Activated naive CD4-positive, alpha-beta T cell treated with anti-CD3 and anti-CD28 coated beads for 36 hours (primary cell): Measurements from ENCODE around the gene TSFM. TPM values are rescaled to one million over a fixed set of nuclear protein-coding genes. Genes with fewer than 3 reads are reported as not detected.
"Not testable (repeated sequence)": the region's sequence is repeated elsewhere in the genome, so short reads cannot be mapped to it uniquely, and the experiment has no call there.

ENCODE experiments used
- CTCF ChIA-PET: fragments of 350-600 bp; sonication (Branson Sonifier 250); formaldehyde crosslinking; loops from one replicate; lab custom pipeline; 2021; ENCODE audit warnings: antibody characterized with exemption; lab: Charles Lee
- DNase-seq: peaks from one replicate; pipeline ENCODE4 v3.0.0-alpha.2; 2020
- H3K27ac Mint-ChIP-seq: one replicate; pipeline ENCODE4 v1.8.0; 2021; ENCODE audit warnings: mild to moderate bottlenecking, mixed read lengths
- H3K27me3 Mint-ChIP-seq: one replicate; pipeline ENCODE4 v1.8.0; 2021; ENCODE audit warnings: low read depth, mixed read lengths
- H3K36me3 Mint-ChIP-seq: one replicate; pipeline ENCODE4 v1.8.0; 2021; ENCODE audit warnings: low read depth, mixed read lengths
- H3K4me1 Mint-ChIP-seq: one replicate; pipeline ENCODE4 v1.8.0; 2021; ENCODE audit warnings: low read depth, mixed read lengths
- H3K4me3 Mint-ChIP-seq: one replicate; pipeline ENCODE4 v1.8.0; 2021; ENCODE audit warnings: mild to moderate bottlenecking, moderate library complexity, mixed read lengths
- H3K9me3 Mint-ChIP-seq: one replicate; pipeline ENCODE4 v1.8.0; 2021; ENCODE audit warnings: mixed read lengths
- intact Hi-C: fragments of 100-400 bp; cut with micrococcal nuclease; formaldehyde crosslinking; loops from one replicate; pipeline ENCODE4 v1.15.1; 2023
- total RNA-seq, 2 experiments: library from RNA; stranded (reverse); gene quantifications; one replicate each; pipeline ENCODE4 v1.2.3, GENCODE V29; 2021

The TSFM gene
- total RNA-seq, 2 experiments from 2014 or later, result 32.8 to 34.3 TPM

GRCh38 chr12:57766464-57767304, 15.9 kb upstream of the TSFM start, which contains the start of gene CYP27B1:
TSS of gene CYP27B1 (minus strand) at chr12:57767078. CDS start at chr12:57767041, 37 bp downstream.
- peaks cover 40% of the 10 kb centered on the region for H3K4me1 Mint-ChIP-seq
- CTCF ChIA-PET, result interaction anchor here (0.5 to 5.3 kb wide), 6 partner anchors 11 to 175 kb away, joined by 3 to 42 read pairs (median 5); partner anchors contain the start of genes ATP23 and MARCHF9
- DNase-seq, result no peak
- intact Hi-C loops, result no loop called here
- no peaks in the 10 kb centered on the region for H3K9me3 Mint-ChIP-seq
- H3K36me3 Mint-ChIP-seq, result peaks cover 31% of the 10 kb centered on the region
- H3K27ac Mint-ChIP-seq, result no peak within 1 kb of the TSS
- peak within 1 kb of the TSS; percentile 88 for H3K4me3 Mint-ChIP-seq
- peaks cover 6% of the 10 kb centered on the region for H3K27me3 Mint-ChIP-seq

- intact Hi-C loops, result no loop called here
- H3K27ac Mint-ChIP-seq, result no peak overlapping the region
- peaks cover 42% of the 10 kb centered on the region for H3K4me1 Mint-ChIP-seq
- H3K4me3 Mint-ChIP-seq, result no peak overlapping the region
- H3K27me3 Mint-ChIP-seq, result peaks cover 6% of the 10 kb centered on the region
- peaks cover 33% of the 10 kb centered on the region for H3K36me3 Mint-ChIP-seq
- CTCF ChIA-PET, result interaction anchor here (1.2 to 5.3 kb wide), 5 partner anchors 8 to 138 kb away, joined by 5 to 42 read pairs (median 9); partner anchors contain the start of gene MARCHF9
- H3K9me3 Mint-ChIP-seq, result no peaks in the 10 kb centered on the region
- DNase-seq, result no peak
Observed at GRCh38 chr12:57767305-57767698, 15.3 kb upstream of the TSFM start.

- H3K4me1 Mint-ChIP-seq, result peaks cover 43% of the 10 kb centered on the region
- H3K27ac Mint-ChIP-seq, result no peak overlapping the region
- no peak overlapping the region for H3K4me3 Mint-ChIP-seq
- DNase-seq, result no peak
- peaks cover 6% of the 10 kb centered on the region for H3K27me3 Mint-ChIP-seq
- H3K36me3 Mint-ChIP-seq, result peaks cover 33% of the 10 kb centered on the region
- intact Hi-C loops, result no loop called here
- no peaks in the 10 kb centered on the region for H3K9me3 Mint-ChIP-seq
- CTCF ChIA-PET, result interaction anchor here (1.5 to 5.3 kb wide), 3 partner anchors 9 to 138 kb away, joined by 9 to 42 read pairs (median 9); partner anchors contain the start of gene MARCHF9
Observed at GRCh38 chr12:57767876-57768275, 14.7 kb upstream of the TSFM start.

- DNase-seq, result no peak
- H3K27ac Mint-ChIP-seq, result no peak overlapping the region
- H3K27me3 Mint-ChIP-seq, result peaks cover 7% of the 10 kb centered on the region
- peaks cover 37% of the 10 kb centered on the region for H3K4me1 Mint-ChIP-seq
- intact Hi-C loops, result no loop called here
- no peaks in the 10 kb centered on the region for H3K9me3 Mint-ChIP-seq
- CTCF ChIA-PET, result no interaction called here
- peaks cover 27% of the 10 kb centered on the region for H3K36me3 Mint-ChIP-seq
- no peak overlapping the region for H3K4me3 Mint-ChIP-seq
Observed at GRCh38 chr12:57769594-57769993, 13.0 kb upstream of the TSFM start.

- Mint-ChIP-seq H3K9me3 (no peaks in the 10 kb centered on the region), H3K4me3 (peak overlapping the region; percentile 98), H3K27me3 (peaks cover 7% of the 10 kb centered on the region), H3K4me1 (peaks cover 33% of the 10 kb centered on the region), H3K36me3 (peaks cover 28% of the 10 kb centered on the region), H3K27ac (no peak overlapping the region)
- DNase-seq, result no peak
- CTCF ChIA-PET, result no interaction called here
- intact Hi-C loops, result no loop called here
Observed at GRCh38 chr12:57770734-57771133, 11.9 kb upstream of the TSFM start.

GRCh38 chr12:57771236-57771872, 11.2 kb upstream of the TSFM start:
- H3K36me3 Mint-ChIP-seq, result peaks cover 29% of the 10 kb centered on the region
- peak overlapping the region; percentile 95 for H3K27ac Mint-ChIP-seq
- peaks cover 5% of the 10 kb centered on the region for H3K27me3 Mint-ChIP-seq
- intact Hi-C loops, result no loop called here
- H3K4me1 Mint-ChIP-seq, result peaks cover 31% of the 10 kb centered on the region
- peak overlapping the region; percentile 98 for H3K4me3 Mint-ChIP-seq
- DNase-seq, result peak; percentile 92
- no peaks in the 10 kb centered on the region for H3K9me3 Mint-ChIP-seq
- CTCF ChIA-PET, result interaction anchor here (1.0 to 1.8 kb wide), 2 partner anchors 11 to 61 kb away, joined by 3 to 7 read pairs; no protein-coding TSS in a partner anchor

GRCh38 chr12:57771873-57772428, 10.6 kb upstream of the TSFM start, which contains the start of gene METTL1:
TSS of gene METTL1 (minus strand) at chr12:57772105. CDS start at chr12:57772083, 22 bp downstream.
- intact Hi-C loops, result loop anchor here (1.0 kb wide), 6 partner anchors 10 to 250 kb away; partner anchors contain the start of genes ATP23, CDK4, MBD6 and TSFM
- Mint-ChIP-seq H3K36me3 (peaks cover 29% of the 10 kb centered on the region), H3K9me3 (no peaks in the 10 kb centered on the region), H3K4me3 (peak within 1 kb of the TSS; percentile 98), H3K4me1 (peaks cover 25% of the 10 kb centered on the region), H3K27ac (peak within 1 kb of the TSS; percentile 95), H3K27me3 (peaks cover 2% of the 10 kb centered on the region)
- DNase-seq, result peak; percentile 97
- CTCF ChIA-PET, result interaction anchor here (1.0 to 1.8 kb wide), 5 partner anchors 10 to 133 kb away, joined by 3 to 7 read pairs (median 5); no protein-coding TSS in a partner anchor

- H3K9me3 Mint-ChIP-seq, result no peaks in the 10 kb centered on the region
- peaks cover 2% of the 10 kb centered on the region for H3K27me3 Mint-ChIP-seq
- peak within 1 kb of the TSS; percentile 95 for H3K27ac Mint-ChIP-seq
- H3K36me3 Mint-ChIP-seq, result peaks cover 29% of the 10 kb centered on the region
- peak within 1 kb of the TSS; percentile 98 for H3K4me3 Mint-ChIP-seq
- H3K4me1 Mint-ChIP-seq, result peaks cover 22% of the 10 kb centered on the region
- CTCF ChIA-PET, result interaction anchor here (1.0 to 1.8 kb wide), 5 partner anchors 9 to 132 kb away, joined by 3 to 7 read pairs (median 5); no protein-coding TSS in a partner anchor
- peak; percentile 53 for DNase-seq
- intact Hi-C loops, result loop anchor here (1.0 kb wide), 6 partner anchors 10 to 250 kb away; partner anchors contain the start of genes ATP23, CDK4, MBD6 and TSFM
Observed at GRCh38 chr12:57772429-57773322, 9.9 kb upstream of the TSFM start, which contains the start of gene EEF1AKMT3. TSS of gene EEF1AKMT3 (plus strand) at chr12:57772614. CDS start at chr12:57772725, 111 bp downstream.

GRCh38 chr12:57774634-57775033, 8.0 kb upstream of the TSFM start:
- intact Hi-C loops, H3K4me3 Mint-ChIP-seq, H3K27ac Mint-ChIP-seq, H3K9me3 Mint-ChIP-seq, DNase-seq, H3K27me3 Mint-ChIP-seq: not testable (repeated sequence)
- H3K4me1 Mint-ChIP-seq, result peaks cover 22% of the 10 kb centered on the region
- H3K36me3 Mint-ChIP-seq, result peaks cover 15% of the 10 kb centered on the region
- CTCF ChIA-PET, result interaction anchor here (0.6 kb wide), 1 partner anchor 51 kb away, joined by 3 read pairs; no protein-coding TSS in a partner anchor

GRCh38 chr12:57775044-57775443, 7.5 kb upstream of the TSFM start:
- no peak overlapping the region for H3K27ac Mint-ChIP-seq
- H3K4me1 Mint-ChIP-seq, result peaks cover 22% of the 10 kb centered on the region
- no peaks in the 10 kb centered on the region for H3K9me3 Mint-ChIP-seq
- CTCF ChIA-PET, result interaction anchor here (0.6 to 1.2 kb wide), 3 partner anchors 15 to 51 kb away, joined by 3 to 5 read pairs (median 3); no protein-coding TSS in a partner anchor
- intact Hi-C loops, result no loop called here
- H3K36me3 Mint-ChIP-seq, result peaks cover 13% of the 10 kb centered on the region
- no peak for DNase-seq
- H3K4me3 Mint-ChIP-seq, result no peak overlapping the region
- peaks cover 2% of the 10 kb centered on the region for H3K27me3 Mint-ChIP-seq
